Kasumi-1 (cell line): ENCODE data around the gene SCD5.

Experiments used
- DNase-seq, 2 experiments: peaks; one replicate each; lab custom pipeline; 2025; lab: John Stamatoyannopoulos, UW

Gene SCD5

GRCh38 chr4:82726596-82726995 lies 72.0 kb downstream of the SCD5 start:
- no peak for DNase-seq

- peak; percentile 22 to 37 for DNase-seq
These were observed 76.7 kb downstream of the SCD5 start for GRCh38 chr4:82721819-82722423.

GRCh38 chr4:82718162-82718940 lies 80.2 kb downstream of the SCD5 start:
- DNase-seq = no peak

- DNase-seq = no peak
These were observed 82.6 kb downstream of the SCD5 start for GRCh38 chr4:82715731-82716617.

- no peak for DNase-seq
These were observed 84.7 kb downstream of the SCD5 start for GRCh38 chr4:82713856-82714255.

GRCh38 chr4:82712561-82712960 lies 86.0 kb downstream of the SCD5 start:
- no peak for DNase-seq

- DNase-seq = no peak
These were observed 87.3 kb downstream of the SCD5 start for GRCh38 chr4:82711158-82711785.

GRCh38 chr4:82710197-82710929 lies 88.2 kb downstream of the SCD5 start:
- no peak for DNase-seq

GRCh38 chr4:82708982-82709381 lies 89.6 kb downstream of the SCD5 start:
- no peak for DNase-seq

GRCh38 chr4:82706349-82707000 lies 92.1 kb downstream of the SCD5 start:
- DNase-seq = no peak

- no peak for DNase-seq
These were observed 92.7 kb downstream of the SCD5 start for GRCh38 chr4:82705928-82706300.

- DNase-seq = no peak
These were observed 93.2 kb downstream of the SCD5 start for GRCh38 chr4:82705169-82705927.

GRCh38 chr4:82704156-82704555 lies 94.4 kb downstream of the SCD5 start:
- no peak for DNase-seq

- DNase-seq = no peak
These were observed 100.2 kb downstream of the SCD5 start for GRCh38 chr4:82698412-82698811.

GRCh38 chr4:82697561-82697960 lies 101.0 kb downstream of the SCD5 start:
- no peak for DNase-seq

- DNase-seq = no peak
These were observed 102.3 kb downstream of the SCD5 start for GRCh38 chr4:82696117-82696860.

GRCh38 chr4:82694892-82695291 lies 103.7 kb downstream of the SCD5 start:
- DNase-seq = no peak

GRCh38 chr4:82694046-82694445 lies 104.5 kb downstream of the SCD5 start:
- DNase-seq = no peak

GRCh38 chr4:82692101-82692780 lies 106.4 kb downstream of the SCD5 start:
- DNase-seq = no peak
